Stimulated activated naive CD8-positive, alpha-beta T cell treated with anti-CD3 and anti-CD28 coated beads, Interleukin-15, amount 100 ng/mL, for 72 hours (primary cell): Measurements from ENCODE around the gene TIPARP.
"Not testable (repeated sequence)": the region's sequence is repeated elsewhere in the genome, so short reads cannot be mapped to it uniquely, and the experiment has no call there.

Experiments used
- ATAC-seq: fragments of 150-1000 bp; cut with Tn5 transposase; 2 replicates; pipeline ENCODE4 v1.10.0; 2021; ENCODE audit warnings: mild to moderate bottlenecking, moderate library complexity
- DNase-seq, 2 donors: peaks; one replicate each; pipeline ENCODE4 v3.0.0; 2021 to 2022
- H3K27ac Mint-ChIP-seq, 2 donors: one replicate each; pipeline ENCODE4 v1.8.0; 2022; ENCODE audit warnings: mild to moderate bottlenecking in 2 of 2, mixed read lengths in 2 of 2, moderate library complexity in 2 of 2
- H3K27me3 Mint-ChIP-seq: one replicate; pipeline ENCODE4 v1.8.0; 2022; ENCODE audit warnings: mixed read lengths
- H3K4me1 Mint-ChIP-seq: one replicate; pipeline ENCODE4 v1.8.0; 2022; ENCODE audit warnings: mild to moderate bottlenecking, mixed read lengths
- H3K4me3 Mint-ChIP-seq, 2 donors: one replicate each; pipeline ENCODE4 v1.8.0; 2022; ENCODE audit warnings: mild to moderate bottlenecking in 2 of 2, mixed read lengths in 2 of 2, moderate library complexity in 1 of 2
- H3K9me3 Mint-ChIP-seq, 2 donors: one replicate each; pipeline ENCODE4 v1.8.0; 2022; ENCODE audit warnings: mixed read lengths in 2 of 2

Gene TIPARP

GRCh38 chr3:156711113-156711512, 36.7 kb downstream of the TIPARP start:
- no peak for ATAC-seq
- no peak for DNase-seq
- H3K27me3 Mint-ChIP-seq, result no peaks in the 10 kb centered on the region
- H3K4me1 Mint-ChIP-seq, result peaks cover 12% of the 10 kb centered on the region
- H3K9me3 Mint-ChIP-seq, result no peaks in the 10 kb centered on the region
- H3K4me3 Mint-ChIP-seq, result no peak overlapping the region
- H3K27ac Mint-ChIP-seq, result no peak overlapping the region

- H3K27me3 Mint-ChIP-seq, result not testable (repeated sequence)
These were observed 37.6 kb downstream of the TIPARP start for GRCh38 chr3:156711944-156712343.

GRCh38 chr3:156716105-156716862, 41.9 kb downstream of the TIPARP start:
- ATAC-seq (no peak), DNase-seq (no peak)
- H3K9me3 Mint-ChIP-seq, result no peaks in the 10 kb centered on the region
- no peaks in the 10 kb centered on the region for H3K27me3 Mint-ChIP-seq
- H3K4me1 Mint-ChIP-seq, result peaks cover 6% of the 10 kb centered on the region
- H3K27ac Mint-ChIP-seq, result no peak overlapping the region
- H3K4me3 Mint-ChIP-seq, result no peak overlapping the region

More at GRCh38 chr3:156711944-156712343, 37.6 kb downstream of the TIPARP start:
- H3K4me3 Mint-ChIP-seq, H3K27ac Mint-ChIP-seq, DNase-seq, H3K9me3 Mint-ChIP-seq: not testable (repeated sequence)
- peak; percentile 95 for ATAC-seq
- H3K4me1 Mint-ChIP-seq, result peaks cover 12% of the 10 kb centered on the region

DNA sequence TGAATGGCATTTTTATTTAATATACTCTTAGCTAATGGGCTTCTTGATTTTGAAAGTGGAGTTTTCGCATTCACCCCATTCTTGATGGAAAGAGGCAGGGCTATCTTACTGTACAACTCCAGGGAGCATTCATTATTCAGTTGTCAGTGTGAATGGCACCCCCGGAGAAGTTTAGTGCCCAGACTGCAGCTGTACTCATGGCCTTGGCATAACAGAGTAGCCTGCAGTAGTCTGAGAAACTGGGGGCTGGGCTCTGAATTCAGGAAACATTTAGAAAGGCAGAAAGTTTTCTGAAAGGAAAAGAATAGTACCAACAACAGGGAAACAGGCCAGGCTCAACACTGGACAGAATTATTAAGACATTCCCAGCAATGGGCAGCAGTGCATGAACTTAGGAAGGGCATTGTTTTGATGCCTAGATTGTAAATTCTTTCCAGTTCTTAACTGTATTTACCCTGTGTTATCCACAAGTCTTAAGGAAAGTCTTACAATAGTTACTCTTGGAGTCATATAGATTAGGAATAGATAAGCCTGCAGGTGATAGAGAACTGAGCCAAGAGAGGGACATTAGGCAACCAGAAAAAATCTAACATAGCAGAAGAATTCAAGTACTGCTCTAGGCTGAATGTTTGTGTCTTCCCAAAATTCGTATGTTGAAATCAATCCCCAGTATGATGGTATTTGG, 44.4 kb downstream of the TIPARP start:
- no peaks in the 10 kb centered on the region for H3K9me3 Mint-ChIP-seq
- no peak for DNase-seq

DNA sequence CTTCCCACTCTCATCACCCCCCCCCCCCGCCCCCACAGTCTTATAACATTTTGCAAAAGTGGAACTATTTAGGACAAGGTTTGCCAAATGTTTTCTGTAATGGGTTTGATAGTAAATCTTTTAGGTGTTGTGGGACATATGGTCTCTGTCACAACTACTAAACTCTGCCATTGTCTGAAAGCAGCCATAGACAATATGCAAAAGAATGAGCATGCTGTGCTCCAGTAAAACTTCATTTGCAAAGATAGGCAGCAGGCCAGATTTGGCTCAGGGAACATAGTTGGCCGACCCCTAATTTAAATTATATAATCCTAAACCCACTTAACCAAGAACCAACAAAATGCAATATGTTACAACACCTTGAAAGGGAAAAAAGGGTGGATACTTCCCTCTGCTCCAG, 46.4 kb downstream of the TIPARP start:
- no peak overlapping the region for H3K4me3 Mint-ChIP-seq
- no peak overlapping the region for H3K27ac Mint-ChIP-seq
- no peak for ATAC-seq
- H3K27me3 Mint-ChIP-seq, result no peaks in the 10 kb centered on the region
- no peak for DNase-seq
- no peaks in the 10 kb centered on the region for H3K9me3 Mint-ChIP-seq
- H3K4me1 Mint-ChIP-seq, result peaks cover 8% of the 10 kb centered on the region

More for the DNA sequence above, 44.4 kb downstream of the TIPARP start:
- Mint-ChIP-seq H3K4me3 (no peak overlapping the region), H3K27me3 (no peaks in the 10 kb centered on the region), H3K27ac (no peak overlapping the region), H3K4me1 (peaks cover 8% of the 10 kb centered on the region)
- no peak for ATAC-seq

DNA sequence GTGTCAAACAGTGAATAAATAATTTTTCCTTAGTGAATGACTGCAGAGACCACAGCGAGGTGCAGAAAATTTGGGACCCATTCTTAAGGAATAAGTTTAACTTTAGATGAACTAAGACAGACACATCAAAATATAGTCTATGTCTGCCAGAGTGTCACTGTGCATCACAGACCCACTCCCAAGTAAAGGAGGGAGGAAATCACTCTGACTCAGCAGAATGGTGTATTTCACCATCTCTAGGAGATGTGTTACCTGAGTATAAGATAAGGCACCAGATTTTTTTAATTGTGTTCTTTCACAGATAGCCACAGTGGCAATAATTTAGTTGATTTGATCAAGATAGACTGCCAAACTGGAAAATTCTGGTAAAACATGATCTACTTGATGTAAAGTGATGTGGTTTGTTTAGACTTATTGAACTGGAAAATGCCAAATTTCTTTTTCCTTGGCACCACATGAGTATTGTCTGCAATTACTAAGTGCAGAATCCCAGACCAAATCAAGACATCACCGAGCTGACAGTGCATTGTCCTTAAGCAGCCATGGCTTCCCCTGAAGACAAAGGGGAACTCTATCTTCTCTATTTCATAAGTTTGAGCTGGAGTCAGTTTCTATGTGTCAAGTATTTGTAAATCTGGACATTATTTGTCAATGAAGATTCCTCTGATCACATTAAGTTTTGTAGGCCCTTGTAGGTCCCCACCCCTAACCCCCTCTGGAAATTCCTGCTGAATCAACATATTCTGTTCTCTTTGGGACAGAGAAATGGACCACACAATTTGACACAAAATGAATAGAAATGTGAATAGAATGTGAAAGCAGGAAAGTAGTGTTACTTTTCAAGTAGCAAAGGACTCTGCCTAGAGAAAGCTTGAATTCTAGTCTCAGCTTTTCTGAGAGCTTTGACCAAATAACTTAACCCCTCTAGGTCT, 47.6 kb downstream of the TIPARP start:
- Mint-ChIP-seq H3K9me3 (no peaks in the 10 kb centered on the region), H3K27me3 (no peaks in the 10 kb centered on the region), H3K4me3 (no peak overlapping the region), H3K27ac (no peak overlapping the region), H3K4me1 (peaks cover 8% of the 10 kb centered on the region)
- ATAC-seq, result no peak
- DNase-seq, result no peak

- Mint-ChIP-seq H3K9me3 (no peaks in the 10 kb centered on the region), H3K4me1 (peaks cover 8% of the 10 kb centered on the region), H3K27ac (no peak overlapping the region), H3K4me3 (no peak overlapping the region), H3K27me3 (no peaks in the 10 kb centered on the region)
- DNase-seq, result no peak
- ATAC-seq, result peak; percentile 53
These were observed 48.8 kb downstream of the TIPARP start for GRCh38 chr3:156723182-156723619.

- H3K9me3 Mint-ChIP-seq, result no peaks in the 10 kb centered on the region
- no peak overlapping the region for H3K27ac Mint-ChIP-seq
- ATAC-seq (no peak), DNase-seq (no peak)
- peaks cover 8% of the 10 kb centered on the region for H3K4me1 Mint-ChIP-seq
- H3K27me3 Mint-ChIP-seq, result no peaks in the 10 kb centered on the region
- no peak overlapping the region for H3K4me3 Mint-ChIP-seq
These were observed 51.3 kb downstream of the TIPARP start for GRCh38 chr3:156725682-156726081.

DNA sequence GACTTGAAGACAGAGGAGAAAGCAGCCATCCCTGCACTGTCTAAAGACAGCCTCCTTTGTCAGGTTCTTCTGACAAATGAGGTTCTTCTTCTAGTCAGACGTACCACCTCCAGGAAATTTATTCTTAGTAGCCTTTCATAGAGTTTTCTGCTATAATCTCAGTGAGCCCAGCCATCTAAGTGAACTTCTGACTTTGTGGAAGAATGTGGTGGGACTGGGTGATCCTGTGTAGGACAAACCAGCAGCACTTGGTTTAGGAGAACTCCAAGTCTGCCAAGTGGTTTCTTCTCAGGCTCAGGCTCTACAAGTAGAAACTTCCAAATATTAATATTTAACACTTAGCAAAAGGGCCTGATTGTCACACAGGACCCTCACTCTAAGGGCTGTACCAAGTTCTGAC, 52.1 kb downstream of the TIPARP start:
- no peak overlapping the region for H3K27ac Mint-ChIP-seq
- DNase-seq (no peak), ATAC-seq (no peak)
- H3K27me3 Mint-ChIP-seq, result no peaks in the 10 kb centered on the region
- H3K4me3 Mint-ChIP-seq, result no peak overlapping the region
- H3K4me1 Mint-ChIP-seq, result peaks cover 8% of the 10 kb centered on the region
- no peaks in the 10 kb centered on the region for H3K9me3 Mint-ChIP-seq

DNA sequence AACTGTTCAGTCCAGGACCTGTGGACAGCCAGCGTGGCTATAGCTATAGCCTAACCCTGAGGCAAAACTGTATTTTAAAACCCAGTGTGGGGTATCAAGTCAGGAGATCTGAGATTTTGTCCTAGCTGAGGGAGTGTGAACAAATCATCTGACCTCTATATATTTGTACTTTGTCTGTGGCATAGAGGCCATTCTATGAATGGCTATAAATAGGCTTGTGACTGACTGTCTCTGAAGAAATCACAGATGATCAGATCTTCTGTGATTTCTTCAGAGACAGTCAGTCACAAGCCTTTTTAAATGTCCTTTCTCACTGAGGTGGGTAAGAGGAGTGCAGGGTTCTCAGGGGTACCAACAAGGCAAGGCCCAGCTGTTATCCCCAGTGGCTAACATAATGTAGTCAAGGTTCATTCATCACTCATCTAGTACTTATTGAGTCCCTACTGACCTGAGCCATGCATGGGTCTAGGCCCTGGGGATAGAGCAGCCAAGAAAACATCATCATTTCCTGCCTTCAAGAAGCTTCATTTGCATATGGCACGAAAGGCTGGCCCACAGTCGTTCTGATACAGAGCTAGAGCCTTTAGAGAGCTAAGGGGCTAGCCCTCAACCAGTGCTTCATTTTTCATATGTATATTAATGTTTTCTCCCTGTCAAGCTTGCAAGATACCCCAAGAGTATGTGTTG, 53.3 kb downstream of the TIPARP start:
- H3K27ac Mint-ChIP-seq, result no peak overlapping the region
- no peak overlapping the region for H3K4me3 Mint-ChIP-seq
- peak; percentile 33 for ATAC-seq
- H3K9me3 Mint-ChIP-seq, result no peaks in the 10 kb centered on the region
- no peaks in the 10 kb centered on the region for H3K27me3 Mint-ChIP-seq
- DNase-seq, result no peak
- peaks cover 8% of the 10 kb centered on the region for H3K4me1 Mint-ChIP-seq

GRCh38 chr3:156728267-156728985, 54.0 kb downstream of the TIPARP start:
- Mint-ChIP-seq H3K27ac (no peak overlapping the region), H3K4me3 (no peak overlapping the region), H3K9me3 (no peaks in the 10 kb centered on the region), H3K4me1 (peaks cover 1% of the 10 kb centered on the region), H3K27me3 (no peaks in the 10 kb centered on the region)
- no peak for ATAC-seq
- DNase-seq, result no peak

DNA sequence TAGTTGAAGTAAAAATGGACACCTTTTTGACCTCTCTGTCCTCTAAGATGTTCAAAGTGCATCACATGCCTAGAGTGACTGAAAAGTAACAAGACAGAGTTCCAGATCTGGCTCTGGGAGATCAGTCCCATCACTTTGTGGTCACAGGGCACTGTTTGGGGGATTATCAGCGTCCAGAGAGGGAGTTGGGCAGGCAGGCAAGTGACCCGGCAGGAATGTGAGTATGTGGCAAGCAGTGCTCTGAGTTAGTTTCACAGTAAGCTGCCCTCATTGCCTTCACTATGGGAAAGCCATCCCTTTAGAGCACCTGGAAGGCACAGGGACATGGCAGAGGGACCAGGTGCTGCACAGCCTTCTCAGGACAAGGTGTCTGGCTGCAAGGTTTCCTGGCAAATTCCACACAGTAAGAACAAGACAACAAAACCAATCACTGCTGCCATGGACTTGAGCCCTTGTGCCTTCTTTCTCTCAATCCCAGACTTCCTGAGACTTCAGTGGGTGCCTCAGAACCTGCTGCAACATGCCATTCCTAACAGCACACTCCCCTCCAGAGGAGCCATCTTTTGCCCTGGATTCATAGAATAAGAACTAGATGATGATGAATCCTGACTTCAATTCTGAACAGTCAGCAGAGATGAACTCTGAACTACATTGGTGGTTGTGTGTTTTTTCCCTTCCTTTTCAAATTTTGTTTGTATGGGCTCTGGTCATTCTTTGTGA, 55.2 kb downstream of the TIPARP start:
- Mint-ChIP-seq H3K4me3 (no peak overlapping the region), H3K9me3 (no peaks in the 10 kb centered on the region), H3K27ac (no peak overlapping the region), H3K4me1 (no peaks in the 10 kb centered on the region), H3K27me3 (no peaks in the 10 kb centered on the region)
- DNase-seq (no peak), ATAC-seq (no peak)

DNA sequence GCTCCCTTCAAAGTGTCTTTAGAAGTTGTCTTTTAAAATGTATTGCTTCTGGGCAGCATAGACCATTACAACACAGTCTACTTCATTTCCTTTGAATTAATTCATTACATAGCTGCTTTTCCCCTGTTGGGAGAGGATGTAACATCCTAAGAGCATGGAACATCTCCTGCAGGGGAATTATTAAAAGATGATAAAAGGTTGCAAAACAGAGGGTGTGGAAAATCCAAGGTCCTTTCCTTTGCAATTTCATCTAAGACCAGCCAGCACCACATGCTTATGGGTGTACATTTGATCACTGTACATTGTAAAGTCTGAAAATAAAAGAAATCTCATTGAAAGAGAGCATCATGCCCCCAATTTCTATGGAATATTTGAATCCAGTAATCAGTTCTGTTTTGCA, 57.4 kb downstream of the TIPARP start:
- no peaks in the 10 kb centered on the region for H3K27me3 Mint-ChIP-seq
- H3K4me3 Mint-ChIP-seq, result no peak overlapping the region
- no peaks in the 10 kb centered on the region for H3K4me1 Mint-ChIP-seq
- peaks cover 4 to 6% of the 10 kb centered on the region in 2 donors for H3K9me3 Mint-ChIP-seq
- ATAC-seq (no peak), DNase-seq (no peak)
- no peak overlapping the region for H3K27ac Mint-ChIP-seq

DNA sequence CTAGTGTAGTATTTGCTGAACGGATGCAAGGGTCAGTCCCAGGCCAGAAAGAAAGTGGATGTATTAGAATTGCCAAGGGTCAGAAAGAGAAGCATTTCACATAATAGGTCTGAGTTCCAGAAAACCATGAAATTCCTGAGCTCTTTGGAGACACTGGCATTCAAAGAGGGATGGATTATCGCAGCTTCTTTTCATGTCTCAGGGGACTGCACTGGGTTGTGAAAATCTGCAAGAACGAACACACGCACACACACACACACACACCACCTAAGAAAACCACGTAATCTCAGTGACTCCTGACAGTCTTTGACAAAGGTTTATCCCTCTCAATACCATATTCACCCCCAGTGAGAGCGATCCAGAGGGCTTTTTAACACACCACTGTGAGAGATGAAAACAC, 57.9 kb downstream of the TIPARP start:
- no peak overlapping the region for H3K4me3 Mint-ChIP-seq
- ATAC-seq (no peak), DNase-seq (no peak)
- peaks cover 4 to 7% of the 10 kb centered on the region in 2 donors for H3K9me3 Mint-ChIP-seq
- no peaks in the 10 kb centered on the region for H3K27me3 Mint-ChIP-seq
- no peaks in the 10 kb centered on the region for H3K4me1 Mint-ChIP-seq
- no peak overlapping the region for H3K27ac Mint-ChIP-seq
